Right kidney (tissue), 1 donor: ENCODE measurements around the gene TMEM95.
"Not testable (repeated sequence)": the region's sequence is repeated elsewhere in the genome, so short reads cannot be mapped to it uniquely, and the experiment has no call there.

Source experiments
- DNase-seq: peaks from one replicate; pipeline ENCODE4 v3.0.0-alpha.2; 2016

Gene TMEM95

GRCh38 chr17:7347630-7348477 lies 7.1 kb upstream of the TMEM95 start:
- no peak for DNase-seq

GRCh38 chr17:7348478-7349242 lies 6.3 kb upstream of the TMEM95 start:
- DNase-seq, result no peak

GRCh38 chr17:7351665-7352502 lies 3.1 kb upstream of the TMEM95 start, which contains the start of gene KCTD11:
TSS of gene KCTD11 (plus strand) at chr17:7352162.
- DNase-seq, result peak; percentile 97

- DNase-seq, result no peak
Observed at GRCh38 chr17:7352503-7352889, 2.5 kb upstream of the TMEM95 start.

GRCh38 chr17:7352910-7353635 lies 1.9 kb upstream of the TMEM95 start:
- DNase-seq, result no peak

GRCh38 chr17:7354262-7354843 lies 603 bp upstream of the TMEM95 start:
- DNase-seq, result no peak

GRCh38 chr17:7355573-7355972 lies 617 bp downstream of the TMEM95 start:
- no peak for DNase-seq

- peak; percentile 76 for DNase-seq
Observed at GRCh38 chr17:7356072-7356549, 1.2 kb downstream of the TMEM95 start.

- no peak for DNase-seq
Observed at GRCh38 chr17:7356756-7357155, 1.8 kb downstream of the TMEM95 start.

GRCh38 chr17:7357381-7357780 lies 2.4 kb downstream of the TMEM95 start:
- DNase-seq, result no peak

- DNase-seq, result no peak
Observed at GRCh38 chr17:7361906-7362305, 7.0 kb downstream of the TMEM95 start.

- DNase-seq, result no peak
Observed at GRCh38 chr17:7363311-7363710, 8.4 kb downstream of the TMEM95 start.

- DNase-seq, result not testable (repeated sequence)
Observed at GRCh38 chr17:7365963-7366362, 11.0 kb downstream of the TMEM95 start.

- no peak for DNase-seq
Observed at GRCh38 chr17:7367083-7367482, 12.1 kb downstream of the TMEM95 start.

- DNase-seq, result no peak
Observed at GRCh38 chr17:7367918-7368598, 13.1 kb downstream of the TMEM95 start.

- DNase-seq, result not testable (repeated sequence)
Observed at GRCh38 chr17:7368599-7368994, 13.6 kb downstream of the TMEM95 start.

GRCh38 chr17:7369825-7370224 lies 14.9 kb downstream of the TMEM95 start:
- no peak for DNase-seq

- DNase-seq, result no peak
Observed at GRCh38 chr17:7370853-7371252, 15.9 kb downstream of the TMEM95 start.

GRCh38 chr17:7374353-7374752 lies 19.4 kb downstream of the TMEM95 start:
- no peak for DNase-seq

- no peak for DNase-seq
Observed at GRCh38 chr17:7379134-7379533, 24.2 kb downstream of the TMEM95 start.

GRCh38 chr17:7380321-7380720 lies 25.4 kb downstream of the TMEM95 start:
- DNase-seq, result no peak
